ENCODE results near the gene MPDZ.
A peak's percentile ranks its signal among the peaks of the same experiment; 100 is the strongest.

The MPDZ gene

GRCh38 chr9:13078164-13078563 lies 201.3 kb downstream of the MPDZ start:
- no peak for DNase-seq (ENCODE audit: low spot score)

- DNase-seq (ENCODE audit: low spot score) = no peak
These were observed 202.9 kb downstream of the MPDZ start for GRCh38 chr9:13076616-13077015.

GRCh38 chr9:13071921-13072320 lies 207.6 kb downstream of the MPDZ start:
- DNase-seq (ENCODE audit: low spot score) = no peak

GRCh38 chr9:13070612-13071595 lies 208.6 kb downstream of the MPDZ start:
- no peak for DNase-seq (ENCODE audit: low spot score)

- no peak for DNase-seq (ENCODE audit: low spot score)
These were observed 210.0 kb downstream of the MPDZ start for GRCh38 chr9:13069498-13069897.

- peak; percentile 1 for DNase-seq (ENCODE audit: low spot score)
These were observed 214.8 kb downstream of the MPDZ start for GRCh38 chr9:13064676-13065075.

GRCh38 chr9:13063880-13064459 lies 215.5 kb downstream of the MPDZ start:
- DNase-seq (ENCODE audit: low spot score) = no peak

- no peak for DNase-seq (ENCODE audit: low spot score)
These were observed 218.1 kb downstream of the MPDZ start for GRCh38 chr9:13061390-13061789.

Measured in kidney capillary endothelial cell (primary cell).